ENCODE results near the gene SLC10A3. TPM values are rescaled to one million over a fixed set of nuclear protein-coding genes. Genes with fewer than 3 reads are reported as not detected.

SLC10A3 gene
- polyA plus RNA-seq, 1 of the 3 experiments (the other 2 are of a cell fraction) = 29.7 TPM

GRCh38 chrX:154484255-154485149 is 5.9 kb downstream of the SLC10A3 start:
- Histone ChIP-seq H3K9me2 (no peaks in the 10 kb centered on the region), H3K4me1 (ENCODE audit: control insufficient read depth in 1 of 2, insufficient read depth in 2 of 2, low read depth in 1 of 2, low read length in 1 of 2) (peaks cover 0 to 14% of the 10 kb centered on the region in 2 experiments; a peak in 1 of 4 replicates), H3K4me3 (ENCODE audit: low read depth in 2 of 2, low read length in 1 of 2) (no peak overlapping the region), H3K79me2 (ENCODE audit: insufficient read depth) (peaks cover 15% of the 10 kb centered on the region; the same call in 1 of the 2 replicates), H3F3A (replicated peaks; ENCODE audit: insufficient read depth) (no peaks in the 10 kb centered on the region), H3K4me2 (no peak overlapping the region), H4K20me1 (ENCODE audit: insufficient read depth) (no peaks in the 10 kb centered on the region), H2AFZ (ENCODE audit: low read depth) (no peak overlapping the region), H3K9ac (no peak overlapping the region), H3K9me3 (no peaks in the 10 kb centered on the region), H3K27me3 (ENCODE audit: insufficient read depth) (0 out of 2 replicates have a peak, but pooled peaks cover 15% of the 10 kb centered on the region), H3K36me3 (replicated peaks in 1 of 2; ENCODE audit: control insufficient read depth in 1 of 2, insufficient read depth in 2 of 2, low read length in 1 of 2) (peaks cover 0 to 14% of the 10 kb centered on the region in 2 experiments), H3K27ac (ENCODE audit: low read depth in 2 of 2, low read length in 1 of 2) (no peak overlapping the region)
- TF ChIP-seq GABPA (IDR thresholded peaks at IDR 0.05; ENCODE audit: low read depth) (no peak), TEAD4 (IDR thresholded peaks at IDR 0.05; ENCODE audit: borderline replicate concordance, insufficient read depth) (no peak), RAD21 (IDR thresholded peaks at IDR 0.05; ENCODE audit: low read length) (no peak), MXI1 (IDR thresholded peaks at IDR 0.05; ENCODE audit: low read depth, low read length) (no peak), EZH2phosphoT487 (IDR thresholded peaks at IDR 0.05; ENCODE audit: borderline replicate concordance, low read depth) (no peak), USF1 (IDR thresholded peaks at IDR 0.05; ENCODE audit: borderline replicate concordance, low read depth) (no peak), TCF12 (IDR thresholded peaks at IDR 0.05) (no peak), IRF3 (IDR thresholded peaks at IDR 0.05; ENCODE audit: low read depth, low read length) (no peak)
- 49% methylated on average over 13 of the region's 16 CpGs for WGBS (ENCODE audit: low lambda C conversion rate)
- no peak for DNase-seq
- ChIA-PET CTCF (no interaction called here), POLR2A (no interaction called here)

- no peak overlapping the region for H3K9ac ChIP-seq
- CTCF ChIA-PET = interaction anchor here (1.0 kb wide), 1 partner anchor 18 kb away, joined by 4 read pairs; no protein-coding TSS in a partner anchor
- 52% methylated on average over 7 of the region's 7 CpGs for WGBS (ENCODE audit: low lambda C conversion rate)
- TF ChIP-seq YY1 (IDR thresholded peaks at IDR 0.05; ENCODE audit: low read depth) = no peak
- no peak for TF ChIP-seq IRF3 (IDR thresholded peaks at IDR 0.05; ENCODE audit: low read depth, low read length)
- no peak for TF ChIP-seq POLR2AphosphoS5 (IDR thresholded peaks at IDR 0.05; ENCODE audit: low read depth, low read length)
- TF ChIP-seq REST (IDR thresholded peaks at IDR 0.05; ENCODE audit: low read depth, low read length) = no peak
- no peak for TF ChIP-seq TEAD4 (IDR thresholded peaks at IDR 0.05; ENCODE audit: borderline replicate concordance, insufficient read depth)
- no peak for TF ChIP-seq GATA2 (CRISPR knock-in tag; IDR thresholded peaks at IDR 0.05)
- TF ChIP-seq SIN3A (IDR thresholded peaks at IDR 0.05; ENCODE audit: borderline replicate concordance, low read depth, low read length) = no peak
- no peak for TF ChIP-seq RXRA (IDR thresholded peaks at IDR 0.05; ENCODE audit: borderline replicate concordance, low read depth)
- no peak for TF ChIP-seq NRF1 (IDR thresholded peaks at IDR 0.05; ENCODE audit: low read depth, low read length)
- TF ChIP-seq GABPA (IDR thresholded peaks at IDR 0.05; ENCODE audit: low read depth) = no peak
- no peak for TF ChIP-seq PBX3 (IDR thresholded peaks at IDR 0.05)
- TF ChIP-seq MEF2A (IDR thresholded peaks at IDR 0.05; ENCODE audit: borderline replicate concordance, low read depth) = no peak
- TF ChIP-seq CHD2 (IDR thresholded peaks at IDR 0.05; ENCODE audit: low read length, partially characterized antibody) = no peak
Measured at GRCh38 chrX:154483325-154483724, 7.1 kb downstream of the SLC10A3 start.

More at GRCh38 chrX:154483325-154483724, 7.1 kb downstream of the SLC10A3 start:
- DNase-seq = no peak
- Histone ChIP-seq H3K4me2 (no peak overlapping the region), H3K4me3 (ENCODE audit: low read depth in 2 of 2, low read length in 1 of 2) (no peak overlapping the region), H3F3A (replicated peaks; ENCODE audit: insufficient read depth) (no peaks in the 10 kb centered on the region), H3K27me3 (ENCODE audit: insufficient read depth) (0 out of 2 replicates have a peak, but pooled peaks cover 14% of the 10 kb centered on the region), H3K9me3 (no peaks in the 10 kb centered on the region), H3K9me2 (no peaks in the 10 kb centered on the region), H3K36me3 (replicated peaks in 1 of 2; ENCODE audit: control insufficient read depth in 1 of 2, insufficient read depth in 2 of 2, low read length in 1 of 2) (peaks cover 0 to 14% of the 10 kb centered on the region in 2 experiments), H4K20me1 (ENCODE audit: insufficient read depth) (no peaks in the 10 kb centered on the region), H3K27ac (ENCODE audit: low read depth in 2 of 2, low read length in 1 of 2) (no peak overlapping the region), H3K4me1 (ENCODE audit: control insufficient read depth in 1 of 2, insufficient read depth in 2 of 2, low read depth in 1 of 2, low read length in 1 of 2) (peaks cover 0 to 10% of the 10 kb centered on the region in 2 experiments; a peak in 1 of 4 replicates), H3K79me2 (ENCODE audit: insufficient read depth) (peaks cover 15% of the 10 kb centered on the region; the same call in 1 of the 2 replicates), H2AFZ (ENCODE audit: low read depth) (no peak overlapping the region)
- POLR2A ChIA-PET = no interaction called here
